Stimulated activated CD4-positive, alpha-beta T cell treated with anti-CD3 and anti-CD28 coated beads, Interleukin-4, amount 100 ng/mL, for 48 hours (primary cell): Measurements from ENCODE around the gene CPA4.
A peak's percentile ranks its signal among the peaks of the same experiment; 100 is the strongest.

Experiments
- DNase-seq, 2 donors: peaks; one replicate each; pipeline ENCODE4 v3.0.0-alpha.2; 2020; ENCODE audit warnings: low read depth in 2 of 2

CPA4 gene

DNA sequence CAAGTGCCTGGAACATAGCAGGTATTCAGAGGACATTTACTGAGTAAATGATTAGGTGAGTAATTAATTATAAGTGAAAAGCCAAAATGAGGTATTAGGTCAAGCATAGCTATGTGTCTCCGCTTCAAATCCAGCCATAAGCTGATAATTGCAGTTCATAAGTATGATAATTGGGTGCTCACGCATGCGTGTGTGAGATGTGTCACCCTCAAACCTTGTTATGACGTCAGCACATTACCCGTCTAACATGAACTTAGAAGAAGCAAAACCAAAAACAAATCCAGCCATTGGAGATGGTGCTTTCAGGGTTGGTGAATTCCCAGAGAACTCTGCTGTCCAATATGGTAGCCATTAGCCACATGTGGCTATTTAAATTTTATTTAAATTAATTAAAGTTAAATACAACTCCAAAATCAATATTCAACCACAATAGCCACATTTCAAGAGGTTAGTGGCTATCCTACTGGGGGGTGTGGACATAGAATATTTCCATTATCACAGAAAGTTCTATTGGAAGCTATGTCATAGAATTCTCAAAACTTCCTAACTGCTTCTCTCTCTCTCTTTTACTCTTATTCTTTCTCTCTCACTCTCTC lies 51.4 kb downstream of the CPA4 start, which contains the start of gene CPA5:
Gene CPA5, plus strand, starts transcription at position 546 of the 596 bp plus-strand sequence. CDS start 1,670 bp downstream, outside the sequence.
- no peak for DNase-seq

DNA sequence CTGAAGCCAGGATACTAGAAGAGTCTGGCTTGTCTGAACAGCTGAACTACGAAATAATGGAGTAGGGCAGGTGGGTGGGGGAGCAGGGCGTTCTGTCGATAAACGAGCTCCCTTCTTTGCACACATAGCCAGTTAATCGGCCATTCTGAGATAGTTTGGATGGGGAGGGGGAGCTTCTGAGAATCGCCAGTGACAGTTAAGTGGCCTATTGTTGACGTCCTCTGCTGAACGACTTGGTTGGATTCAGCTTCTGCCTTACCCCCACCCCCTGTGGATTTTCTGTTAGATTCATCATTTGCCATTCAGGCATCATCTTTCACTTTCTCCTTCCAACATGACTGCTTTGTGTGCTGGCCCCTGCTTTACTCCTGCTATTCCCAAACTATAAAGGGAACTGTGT lies 52.2 kb downstream of the CPA4 start:
- no peak for DNase-seq

DNA sequence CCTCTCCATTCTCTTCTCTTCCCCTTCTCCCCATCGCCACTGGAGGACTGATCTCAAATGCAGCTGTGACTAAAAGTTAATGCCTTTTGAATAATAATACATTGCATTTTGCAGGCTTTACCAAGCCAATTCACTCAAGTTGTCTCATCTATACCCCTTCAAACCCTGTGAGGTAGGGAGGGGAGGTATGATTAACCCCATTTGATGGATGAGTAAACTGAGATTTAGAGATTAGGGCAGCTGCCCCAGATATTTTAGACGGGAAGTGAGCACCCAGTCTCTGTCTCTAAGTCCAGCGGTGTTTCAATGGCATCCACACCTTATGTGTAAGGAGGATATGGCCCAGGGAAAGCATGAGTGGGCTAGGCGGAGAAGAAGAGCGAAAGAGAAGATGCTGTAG lies 52.8 kb downstream of the CPA4 start:
- DNase-seq, result no peak

DNA sequence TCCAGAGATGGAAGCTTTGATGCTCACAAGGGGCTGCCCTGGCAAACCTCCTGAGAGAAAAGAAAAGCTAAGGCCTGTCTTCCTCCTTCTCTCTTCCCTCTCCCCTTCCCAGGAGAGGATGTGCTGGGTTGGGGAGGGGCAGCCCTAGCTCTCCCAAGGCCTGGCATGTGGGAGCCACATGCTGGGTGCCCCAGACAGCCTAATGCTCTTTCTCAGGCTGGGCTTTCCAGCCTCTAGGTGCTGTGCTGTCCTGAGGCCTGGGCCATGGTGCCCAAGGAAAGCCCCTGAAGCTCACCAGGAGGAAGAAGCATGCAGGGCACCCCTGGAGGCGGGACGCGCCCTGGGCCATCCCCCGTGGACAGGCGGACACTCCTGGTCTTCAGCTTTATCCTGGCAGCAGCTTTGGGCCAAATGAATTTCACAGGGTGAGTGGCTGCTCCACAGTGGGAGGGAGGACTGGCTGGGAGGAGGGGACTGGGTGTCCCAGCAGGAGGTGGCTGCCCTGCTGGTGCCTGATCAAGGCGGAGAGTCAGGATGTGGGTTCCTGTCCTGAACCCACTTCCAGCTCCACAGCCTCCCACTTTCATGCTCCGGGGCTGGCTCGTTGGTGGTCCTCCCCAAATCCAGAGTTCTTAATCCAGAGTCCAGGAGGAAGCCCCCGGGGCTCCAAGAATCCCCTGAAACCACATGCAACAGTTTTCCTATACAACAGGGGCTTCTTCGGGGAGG lies 53.4 kb downstream of the CPA4 start:
- DNase-seq, result no peak

DNA sequence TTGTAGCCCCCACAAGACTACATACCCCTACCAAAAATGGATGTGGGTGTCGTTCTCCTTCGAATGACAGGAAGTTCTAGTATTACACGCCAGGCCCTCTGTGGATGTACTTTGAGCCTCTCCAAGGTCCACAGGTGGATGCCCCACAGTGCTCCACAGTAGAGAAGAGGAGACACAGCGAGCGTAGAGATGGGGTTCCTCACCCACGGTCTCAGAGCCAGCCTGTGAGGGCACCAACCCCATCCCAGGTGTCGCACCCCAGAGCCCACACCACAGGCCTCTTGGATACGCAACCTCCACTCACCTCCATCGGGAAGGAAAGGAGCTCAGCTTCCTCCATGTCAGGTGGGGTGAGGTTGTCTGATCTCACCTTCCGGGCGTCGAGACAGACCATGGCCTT lies 54.0 kb downstream of the CPA4 start:
- no peak for DNase-seq

DNA sequence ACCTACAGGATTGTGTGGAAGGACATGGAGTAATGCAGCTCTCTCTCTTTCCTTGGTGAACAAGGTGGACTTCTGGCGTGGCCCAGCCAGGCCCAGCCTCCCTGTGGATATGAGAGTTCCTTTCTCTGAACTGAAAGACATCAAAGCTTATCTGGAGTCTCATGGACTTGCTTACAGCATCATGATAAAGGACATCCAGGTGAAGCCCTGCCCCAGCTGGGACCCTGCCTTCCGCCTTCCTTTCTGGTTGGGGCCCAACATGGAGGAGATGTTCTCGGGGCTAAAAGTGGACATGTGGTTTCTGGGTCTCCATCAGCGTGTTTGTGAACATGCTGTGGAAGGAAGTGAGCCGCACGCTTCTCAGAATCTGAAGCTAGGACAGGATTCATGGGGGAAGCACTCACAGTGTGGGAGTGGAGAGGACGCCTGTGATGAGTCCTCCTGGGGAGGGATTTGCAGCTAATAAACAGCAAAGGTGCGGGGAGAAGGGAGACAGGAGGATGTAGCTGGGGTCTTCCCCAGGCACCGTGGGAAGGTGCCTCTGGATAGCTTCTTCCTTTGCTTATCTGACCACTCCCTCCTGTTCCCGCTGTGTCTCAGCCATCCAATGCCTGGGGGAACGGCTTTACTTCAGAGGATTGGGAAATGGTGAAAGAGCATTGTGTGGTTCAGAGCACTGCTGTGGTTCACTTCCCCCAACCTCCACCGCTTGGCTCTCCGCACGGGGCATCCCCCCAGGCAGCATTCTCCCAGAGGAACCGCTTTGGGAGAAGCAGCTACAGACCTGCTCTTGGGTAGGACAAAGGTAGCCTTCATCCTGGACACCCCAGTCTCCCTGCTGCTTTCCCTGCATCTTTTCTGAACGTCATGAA lies 57.2 kb downstream of the CPA4 start:
- no peak for DNase-seq

DNA sequence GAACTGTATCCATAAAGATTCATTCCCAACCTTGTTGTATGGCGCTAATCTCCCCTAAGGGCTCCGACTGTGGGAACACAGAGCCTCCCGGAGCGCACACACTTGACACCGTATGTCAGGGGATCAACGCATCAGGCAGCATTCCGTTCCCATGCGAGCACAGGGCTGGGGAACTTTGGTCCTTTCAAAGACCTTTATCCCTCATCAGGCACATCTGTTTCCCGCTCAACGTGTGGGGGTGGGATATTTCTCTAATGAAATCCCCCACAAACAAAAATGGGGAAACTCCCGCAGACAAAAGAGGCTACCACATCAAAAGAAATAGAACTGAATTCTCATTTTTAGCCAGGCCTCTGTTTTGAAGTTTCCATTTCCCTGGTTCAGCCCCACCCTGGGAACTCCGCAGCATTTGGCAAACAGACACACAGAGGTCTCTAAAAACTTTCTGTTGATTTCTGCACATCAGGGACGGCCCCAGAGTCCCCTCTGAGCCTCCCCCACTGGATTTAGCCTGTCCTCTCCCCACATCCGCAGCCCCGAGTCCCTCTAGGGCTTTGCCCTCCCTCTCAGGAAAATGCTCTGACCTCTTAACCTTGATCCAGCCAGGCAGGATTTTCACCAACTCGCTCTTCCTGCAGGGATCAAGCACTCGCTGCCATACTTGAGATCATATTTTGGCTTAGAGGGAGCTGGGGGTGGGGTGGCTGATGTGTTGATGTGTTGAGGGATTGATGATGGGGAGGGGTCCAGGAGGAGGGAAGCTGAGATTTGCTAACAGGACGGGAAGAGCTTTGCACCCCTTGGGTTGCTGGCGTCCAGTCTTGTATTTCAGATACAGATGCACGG lies 58.2 kb downstream of the CPA4 start:
- no peak for DNase-seq

DNA sequence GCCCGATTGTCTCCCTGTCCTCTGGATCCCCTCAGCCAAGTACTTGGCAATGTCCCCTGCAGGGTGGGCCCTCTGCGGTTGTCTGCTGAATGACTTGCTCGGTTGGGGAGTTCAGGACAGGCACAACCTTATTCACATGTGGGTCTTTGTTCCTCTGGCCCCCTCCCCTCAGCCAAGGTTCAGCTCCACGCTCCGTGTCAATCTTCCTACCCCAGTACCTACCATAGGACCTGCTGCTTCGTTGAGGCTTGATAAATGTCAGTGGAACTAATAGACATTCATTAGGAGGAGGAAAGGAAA lies 58.8 kb downstream of the CPA4 start:
- no peak for DNase-seq

DNA sequence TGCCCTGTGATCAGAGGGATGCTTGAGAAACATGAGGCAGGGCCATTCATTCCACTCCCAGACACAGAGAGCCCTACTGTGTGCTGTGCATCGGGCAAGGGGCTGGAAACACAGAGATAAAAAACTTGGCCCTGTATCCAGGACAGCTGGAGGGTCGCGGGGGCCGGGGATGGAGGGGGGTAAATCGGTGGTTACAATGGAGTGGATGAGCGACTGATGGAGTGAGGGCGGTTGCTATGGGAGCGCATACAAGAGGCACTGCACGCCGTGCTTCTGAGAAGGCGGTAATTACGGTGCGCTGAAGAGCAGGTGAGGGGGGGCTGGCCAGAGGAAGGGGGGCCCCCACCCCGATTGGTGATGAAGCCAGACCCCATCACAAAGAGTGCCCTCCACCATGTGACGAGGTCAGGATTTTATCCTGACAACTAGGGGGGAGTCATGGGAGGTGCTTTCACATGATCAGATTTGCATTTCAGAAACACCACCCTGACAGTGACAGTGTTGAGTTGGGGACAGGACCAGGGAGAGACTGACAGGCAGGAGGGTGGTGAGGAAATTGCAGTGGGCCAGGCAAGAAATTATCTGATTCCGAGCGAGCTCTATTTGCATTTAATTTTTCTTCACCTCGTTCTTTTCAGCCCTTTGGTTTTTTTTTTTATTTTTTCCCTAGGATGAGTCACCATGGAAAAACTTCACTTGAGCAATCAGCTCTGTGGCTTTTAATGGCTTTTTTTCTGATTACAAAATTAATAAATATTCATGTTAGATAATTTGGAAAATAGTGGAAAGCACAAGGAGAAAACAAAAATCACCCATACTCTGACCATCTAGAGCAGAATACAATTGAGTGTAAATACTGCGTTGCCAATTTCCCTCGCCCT lies 59.5 kb downstream of the CPA4 start:
- no peak for DNase-seq

DNA sequence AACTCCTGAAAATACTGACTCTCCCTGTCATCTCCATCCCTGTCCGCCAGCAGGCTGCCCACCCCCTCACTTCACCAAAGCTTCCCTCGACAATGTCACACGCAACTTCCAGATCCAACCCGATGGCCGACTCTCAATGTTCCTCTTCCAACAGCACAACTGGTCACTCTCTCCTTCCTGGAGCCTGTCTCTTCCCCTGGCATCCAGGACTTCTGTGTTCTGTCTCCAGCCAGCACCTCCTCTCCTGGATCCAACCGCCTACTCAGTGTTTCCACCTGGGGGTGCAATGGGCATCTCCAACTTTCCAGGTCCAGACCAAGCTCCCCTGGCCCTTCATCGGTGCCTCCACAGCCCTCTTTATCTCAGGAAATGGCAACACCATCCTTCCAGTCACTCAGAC lies 60.2 kb downstream of the CPA4 start:
- no peak for DNase-seq

DNA sequence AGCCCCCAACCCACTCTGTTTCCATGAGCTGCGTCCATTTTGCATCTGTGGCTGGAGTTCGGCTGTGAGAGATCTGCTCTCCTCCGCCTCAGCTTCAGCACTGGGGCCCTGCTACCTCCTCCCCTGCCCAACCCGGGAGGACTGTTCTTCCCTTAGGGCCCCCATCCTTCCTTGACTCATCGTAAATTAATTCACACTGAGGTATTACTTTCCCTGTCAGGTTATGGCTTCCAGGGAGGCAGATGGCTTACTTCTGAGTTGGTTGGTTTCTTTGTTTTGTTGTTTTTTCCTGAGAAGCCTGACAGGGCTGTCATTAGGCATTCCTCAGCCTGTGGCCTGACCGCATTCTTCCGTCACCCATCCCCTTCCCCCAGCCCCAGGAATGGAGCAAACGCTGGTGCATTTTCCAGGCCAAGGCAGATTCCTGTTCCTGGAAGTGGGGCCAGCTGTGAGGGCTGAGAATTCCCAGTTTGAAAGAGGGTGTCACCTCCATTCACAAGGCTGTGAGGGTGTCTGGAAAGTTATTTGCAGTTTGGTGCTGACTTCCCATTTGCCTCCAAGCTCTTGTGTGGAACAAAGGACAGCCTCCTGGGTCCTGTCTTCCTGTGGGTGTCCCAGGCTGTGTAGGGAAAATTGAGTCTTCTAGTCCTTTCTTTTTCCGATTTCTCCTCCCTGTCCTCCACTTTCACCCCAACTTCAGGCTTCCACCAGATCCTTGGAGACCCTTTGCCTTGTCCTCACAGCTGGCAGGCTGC lies 63.3 kb downstream of the CPA4 start:
- no peak for DNase-seq

DNA sequence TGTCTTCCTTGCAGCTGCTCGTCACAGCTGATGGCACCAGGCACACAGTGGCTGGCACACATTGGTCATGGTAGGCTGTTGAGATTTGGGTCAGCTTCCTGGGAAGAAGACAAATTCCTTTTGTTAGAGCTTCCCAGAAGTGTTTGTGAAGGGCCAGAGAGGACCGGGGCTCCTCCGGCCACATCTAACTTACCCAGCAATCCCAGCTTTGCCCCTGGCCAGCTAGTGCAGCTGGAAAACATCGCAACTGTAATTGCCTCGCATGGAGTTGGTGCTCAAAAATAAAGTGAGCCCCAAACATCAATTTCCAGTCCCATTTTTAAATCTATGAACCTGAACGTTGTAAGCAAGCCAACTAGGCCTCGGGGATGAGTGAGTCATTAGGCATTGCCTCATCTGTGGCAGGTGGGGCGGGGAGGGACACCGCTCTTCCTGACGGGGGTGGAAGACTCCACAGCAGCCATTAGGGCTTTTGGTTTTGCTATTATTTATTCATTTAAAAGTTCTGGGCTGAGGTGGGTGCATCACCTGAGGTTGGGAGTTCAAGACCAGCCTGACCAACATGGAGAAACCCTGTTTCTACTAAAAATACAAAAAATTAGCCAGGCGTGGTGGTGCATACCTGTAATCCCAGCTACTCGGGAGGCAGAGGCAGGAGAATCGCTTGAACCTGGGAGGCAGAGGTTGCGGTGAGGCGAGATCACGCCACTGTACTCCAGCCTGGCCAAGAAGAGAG lies 64.1 kb downstream of the CPA4 start:
- no peak for DNase-seq

DNA sequence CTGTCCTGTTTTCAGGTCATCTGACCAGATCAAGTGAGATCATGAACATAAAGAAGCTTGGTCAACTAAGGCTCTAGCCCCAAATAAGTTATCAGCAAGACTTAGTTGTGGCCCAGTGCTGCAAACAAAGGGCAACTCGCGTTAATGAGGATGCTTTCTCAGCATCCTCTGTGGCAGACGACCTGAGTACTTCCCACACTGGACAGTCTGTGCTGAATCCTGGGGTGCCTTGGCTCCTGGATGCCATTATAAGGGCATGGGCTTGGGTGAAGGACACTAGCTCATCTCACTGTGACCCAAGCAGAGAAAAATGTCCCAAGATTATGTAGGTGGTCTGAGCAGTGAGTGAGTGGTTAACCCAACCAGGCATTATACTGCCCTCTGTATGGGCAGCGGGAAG lies 65.5 kb downstream of the CPA4 start:
- no peak for DNase-seq

DNA sequence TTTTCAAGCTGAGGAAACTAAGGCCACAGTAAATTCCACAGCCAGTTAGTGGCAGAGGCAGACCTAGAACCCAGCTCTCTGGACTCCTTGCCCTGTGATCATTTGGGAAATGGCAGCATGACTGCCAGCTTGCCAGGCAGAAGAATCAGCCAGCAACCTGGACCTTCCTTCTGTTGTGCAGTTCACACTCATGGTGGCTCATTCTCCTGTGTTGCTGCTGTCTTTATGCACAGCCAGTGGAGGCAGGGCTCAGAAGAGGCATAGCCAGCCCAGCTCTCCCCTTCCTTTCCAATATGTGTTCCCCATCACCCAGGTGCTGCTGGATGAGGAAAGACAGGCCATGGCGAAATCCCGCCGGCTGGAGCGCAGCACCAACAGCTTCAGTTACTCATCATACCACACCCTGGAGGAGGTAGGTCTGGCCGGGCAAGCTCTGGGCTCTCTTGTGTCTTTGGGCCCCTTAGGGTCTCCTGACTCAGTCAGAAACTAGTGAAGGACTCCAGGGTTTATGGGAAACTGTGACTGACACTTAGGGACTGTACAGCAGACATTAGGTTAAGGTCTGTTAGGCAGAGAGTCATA lies 66.4 kb downstream of the CPA4 start:
- no peak for DNase-seq

DNA sequence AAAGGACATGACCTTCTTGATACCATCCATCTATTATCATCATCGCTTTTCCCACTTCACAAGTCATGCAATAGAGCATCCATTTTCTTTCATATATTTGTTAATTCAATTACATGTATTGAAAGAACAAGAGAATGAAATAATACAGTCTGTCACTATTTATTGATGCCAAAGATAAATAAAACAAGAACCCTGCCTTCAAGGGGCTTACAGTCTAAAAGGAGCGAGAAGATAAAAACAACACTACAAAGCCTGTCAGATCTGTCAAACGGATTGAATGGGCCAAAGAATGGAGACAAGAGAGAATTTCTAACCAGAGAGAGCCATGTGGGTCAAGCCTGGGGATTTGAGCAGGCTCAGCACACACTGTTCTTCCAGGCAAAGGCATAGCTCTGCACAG lies 67.6 kb downstream of the CPA4 start:
- no peak for DNase-seq

DNA sequence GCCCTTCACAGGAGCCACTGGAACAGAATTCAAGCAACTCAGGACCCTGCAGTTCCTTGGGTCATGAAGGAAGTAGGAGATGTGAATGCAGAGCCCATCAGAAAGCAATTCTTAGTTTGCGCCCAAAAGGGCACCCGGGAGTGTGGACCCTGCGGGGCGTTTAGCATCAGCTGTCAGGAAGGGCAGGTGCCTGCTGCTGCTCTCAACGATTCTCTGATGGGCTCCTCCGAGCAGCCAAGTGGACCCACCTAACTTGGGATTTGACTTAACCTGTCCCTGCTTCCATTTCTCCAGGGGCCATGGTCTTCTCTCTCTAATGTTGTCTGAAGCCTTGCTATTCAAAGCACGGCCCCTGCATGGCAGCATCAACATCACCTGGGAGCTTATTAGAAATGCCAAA lies 68.7 kb downstream of the CPA4 start:
- no peak for DNase-seq

DNA sequence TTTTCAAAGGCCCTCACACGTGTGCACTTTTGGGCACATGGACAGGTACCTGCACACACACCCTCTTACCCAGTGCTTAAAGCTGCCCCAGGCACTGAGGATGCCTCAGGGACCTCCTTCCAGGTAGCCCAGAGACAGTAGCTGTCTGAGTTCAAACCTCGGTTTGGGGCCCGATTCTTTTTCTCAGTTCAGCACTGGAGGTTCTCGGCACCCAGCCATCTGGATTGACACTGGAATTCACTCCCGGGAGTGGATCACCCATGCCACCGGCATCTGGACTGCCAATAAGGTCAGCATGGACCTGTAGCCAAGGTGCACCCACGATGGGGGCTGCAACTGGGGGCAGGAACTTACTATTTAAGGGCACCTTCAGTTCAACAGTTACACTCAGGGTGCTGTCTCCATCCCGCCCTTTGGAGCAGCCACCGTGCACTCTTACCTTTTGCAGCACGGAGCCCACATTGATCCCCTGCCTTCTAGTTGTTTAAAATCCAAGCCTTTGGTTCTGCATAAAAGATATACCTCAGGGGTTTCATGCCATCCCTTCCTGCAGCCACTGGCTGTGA lies 69.4 kb downstream of the CPA4 start:
- DNase-seq, result no peak

DNA sequence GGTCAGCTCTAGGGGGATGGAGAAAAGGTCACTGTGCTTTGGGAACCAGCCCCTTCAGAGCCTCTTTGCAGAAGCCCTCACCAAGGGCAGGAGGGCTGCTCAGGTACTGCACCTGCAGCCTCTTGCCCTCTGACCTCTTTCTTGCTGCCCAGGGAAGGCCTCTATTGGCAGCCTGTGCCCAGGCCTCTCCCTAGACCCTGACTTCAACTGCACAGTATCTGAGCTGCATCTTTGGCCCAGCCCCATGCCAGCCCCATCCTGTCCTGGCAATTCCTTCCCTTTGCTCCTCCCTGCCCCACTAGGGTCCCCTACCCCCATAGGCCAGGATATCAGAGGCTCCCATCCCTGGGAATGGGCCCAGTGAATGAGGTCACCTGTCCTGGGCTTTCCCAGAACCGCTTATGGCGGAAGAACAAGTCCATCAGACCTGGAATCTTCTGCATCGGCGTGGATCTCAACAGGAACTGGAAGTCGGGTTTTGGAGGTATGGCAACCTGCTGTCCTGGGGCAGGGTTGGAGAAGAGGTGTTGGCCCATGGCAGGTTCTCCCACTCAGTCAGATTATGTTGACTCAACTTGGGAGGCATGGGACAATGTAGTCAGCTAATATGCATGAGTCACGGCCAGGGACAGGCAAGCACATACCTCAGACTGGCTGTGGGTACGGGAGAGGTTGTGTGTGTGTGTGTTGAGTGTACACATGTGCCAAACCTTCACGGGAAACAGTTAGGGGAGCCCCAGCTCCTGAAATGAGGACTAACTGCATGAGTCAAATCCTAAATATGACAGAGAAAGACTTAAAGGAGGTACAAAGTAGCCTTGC lies 70.3 kb downstream of the CPA4 start:
- peak; percentile 50 to 62 for DNase-seq
